HepG2 (cell line): ENCODE measurements around the gene TMEM131. TPM values are rescaled to one million over a fixed set of nuclear protein-coding genes. Genes with fewer than 3 reads are reported as not detected.

ENCODE experiments used
- PHF20 ChIP-seq: sonication (generic); formaldehyde crosslinking; IDR thresholded peaks from 2 replicates; pipeline ENCODE4 v1.5.0; 2020; ENCODE audit warnings: mild to moderate bottlenecking, missing genetic modification reagents
- TRIM24 ChIP-seq: sonication (generic); formaldehyde crosslinking; IDR thresholded peaks from 2 replicates; pipeline ENCODE4 v1.8.0; 2022; ENCODE audit warnings: mild to moderate bottlenecking, missing genetic modification reagents
- ZBTB14 ChIP-seq: sonication (generic); formaldehyde crosslinking; IDR thresholded peaks from 2 replicates; pipeline ENCODE4 v1.4.0; 2020; ENCODE audit warnings: missing genetic modification reagents
- ZBTB40 ChIP-seq, 2 experiments: fragments of 450-650 bp in 1 of 2; sonication (generic) in 1 of 2; formaldehyde crosslinking in 1 of 2; IDR thresholded peaks; 2 replicates each; pipeline versions ENCODE4 v1.6.1 to v1.8.0; 2016 to 2022; ENCODE audit warnings: antibody characterized with exemption in 1 of 2, mild to moderate bottlenecking in 1 of 2, missing genetic modification reagents in 1 of 2
- ZNF230 ChIP-seq: sonication (generic); formaldehyde crosslinking; IDR thresholded peaks from 2 replicates; pipeline ENCODE4 v1.4.0; 2020; ENCODE audit warnings: mild to moderate bottlenecking, missing genetic modification reagents
- ZNF513 ChIP-seq: sonication (generic); formaldehyde crosslinking; conservative IDR thresholded peaks from 2 replicates; pipeline ENCODE4 v1.5.0; 2020; ENCODE audit warnings: missing genetic modification reagents
- ZNF552 ChIP-seq: sonication (generic); formaldehyde crosslinking; IDR thresholded peaks from 2 replicates; pipeline ENCODE4 v1.9.0; 2022; ENCODE audit warnings: missing genetic modification reagents, mild to moderate bottlenecking, borderline replicate concordance
- polyA plus RNA-seq, 8 experiments: library from polyadenylated mRNA; depleted of rRNA in 3 of 8; stranded (reverse) in 7 of 8; unstranded in 1 of 8; fragments of >200 nt; fragmentation: Illumina TruSeq in 4 of 8; extraction: Trizol in 4 of 8; gene quantifications; 2 replicates each; pipeline versions ENCODE4 v1.2.1 to v1.2.3, GENCODE V29; 2011 to 2016; ENCODE audit warnings: low read depth in 4 of 8, missing spikeins in 1 of 8, mixed read lengths in 1 of 8; ENCODE audit not compliant: insufficient read depth in 1 of 8
- total RNA-seq, 5 experiments: library from RNA; depleted of rRNA; stranded (reverse); fragments of >200 nt; fragmentation: Illumina TruSeq; extraction: Trizol; gene quantifications; 2 replicates each; pipeline ENCODE4 v1.2.3, GENCODE V29; 2016; ENCODE audit warnings: low read depth in 1 of 5

TMEM131 gene
- total and polyA plus RNA-seq, 2 of the 13 experiments (the other 11 are each of a cell fraction or from before 2014, with no cell fraction given), result 17.9 to 19.5 TPM

DNA sequence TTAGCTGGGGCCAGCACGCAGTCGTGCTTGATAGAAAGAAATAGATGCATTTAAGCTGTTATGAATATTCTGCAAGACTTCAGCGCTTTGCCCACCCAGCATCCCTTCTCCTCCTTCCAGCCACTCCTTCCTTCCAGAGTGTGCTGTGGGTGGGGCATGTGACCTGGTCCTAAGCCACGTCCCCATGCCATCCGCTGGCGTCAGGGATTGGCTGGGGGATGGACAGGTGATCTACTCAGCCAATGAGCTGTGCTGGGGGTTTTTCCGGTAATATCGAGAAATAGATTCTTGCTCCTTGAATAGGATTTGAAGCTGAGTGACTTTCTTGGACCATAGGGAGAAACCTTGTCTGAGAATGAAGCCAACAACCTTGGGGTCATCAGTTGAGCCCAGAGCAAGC lies 287.1 kb downstream of the TMEM131 start (continued):
- TF ChIP-seq ZBTB40 (IDR thresholded peaks at IDR 0.05), result no peak
- TF ChIP-seq ZBTB40 (CRISPR knock-in tag; IDR thresholded peaks at IDR 0.05), result no peak
- no peak for TF ChIP-seq ZNF552 (CRISPR knock-in tag)
- TF ChIP-seq ZNF230, result no peak
- no peak for TF ChIP-seq ZBTB14 (CRISPR knock-in tag)
- no peak for TF ChIP-seq TRIM24 (CRISPR knock-in tag)
- TF ChIP-seq PHF20 (CRISPR knock-in tag), result no peak
- no peak for TF ChIP-seq ZNF513 (CRISPR knock-in tag)
- TF ChIP-seq, all 625 proteins: peak for 0
